ENCODE measurements around the gene PTPN6.

DNA sequence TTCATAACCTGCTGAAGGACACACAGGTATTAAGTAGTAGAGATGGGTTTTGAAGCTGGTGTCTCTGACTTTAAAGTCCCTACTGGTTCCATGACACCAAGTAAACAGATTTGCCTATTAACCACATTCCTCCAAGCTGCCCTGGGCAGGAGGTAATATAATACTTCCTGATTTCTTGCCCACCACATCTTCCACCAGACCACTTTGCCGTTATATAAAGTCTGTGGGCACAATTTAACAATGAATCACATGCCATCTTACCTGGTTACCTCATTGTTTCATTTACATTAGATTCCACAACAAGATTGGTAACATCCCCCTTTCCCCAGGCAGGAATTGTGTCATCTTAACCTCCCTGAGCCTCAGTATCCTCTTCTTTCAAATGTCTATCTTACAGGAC lies 47.4 kb upstream of the PTPN6 start:
- TF ChIP-seq, protein P1, sequence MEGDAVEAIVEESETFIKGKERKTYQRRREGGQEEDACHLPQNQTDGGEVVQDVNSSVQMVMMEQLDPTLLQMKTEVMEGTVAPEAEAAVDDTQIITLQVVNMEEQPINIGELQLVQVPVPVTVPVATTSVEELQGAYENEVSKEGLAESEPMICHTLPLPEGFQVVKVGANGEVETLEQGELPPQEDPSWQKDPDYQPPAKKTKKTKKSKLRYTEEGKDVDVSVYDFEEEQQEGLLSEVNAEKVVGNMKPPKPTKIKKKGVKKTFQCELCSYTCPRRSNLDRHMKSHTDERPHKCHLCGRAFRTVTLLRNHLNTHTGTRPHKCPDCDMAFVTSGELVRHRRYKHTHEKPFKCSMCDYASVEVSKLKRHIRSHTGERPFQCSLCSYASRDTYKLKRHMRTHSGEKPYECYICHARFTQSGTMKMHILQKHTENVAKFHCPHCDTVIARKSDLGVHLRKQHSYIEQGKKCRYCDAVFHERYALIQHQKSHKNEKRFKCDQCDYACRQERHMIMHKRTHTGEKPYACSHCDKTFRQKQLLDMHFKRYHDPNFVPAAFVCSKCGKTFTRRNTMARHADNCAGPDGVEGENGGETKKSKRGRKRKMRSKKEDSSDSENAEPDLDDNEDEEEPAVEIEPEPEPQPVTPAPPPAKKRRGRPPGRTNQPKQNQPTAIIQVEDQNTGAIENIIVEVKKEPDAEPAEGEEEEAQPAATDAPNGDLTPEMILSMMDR (conservative IDR thresholded peaks at IDR 0.05 in 1 of 2, IDR thresholded peaks at IDR 0.05 in 1 of 2; ENCODE audit: low read depth in 1 of 2, low read length in 2 of 2) = no peak
- no peak for TF ChIP-seq EZH2 (IDR thresholded peaks at IDR 0.05; ENCODE audit: low read length, missing control alignments)

All from fibroblast of lung (primary cell).